Putamen (tissue), 1 donor: ENCODE results near the gene GNA12.
"Not testable (repeated sequence)": the region's sequence is repeated elsewhere in the genome, so short reads cannot be mapped to it uniquely, and the experiment has no call there.

Experiments used
- DNase-seq: peaks from one replicate; pipeline ENCODE4 v3.0.0-alpha.2; 2016; ENCODE audit warnings: low spot score

GNA12 gene

GRCh38 chr7:2728316-2729030, 115.6 kb downstream of the GNA12 start:
- no peak for DNase-seq

- not testable (repeated sequence) for DNase-seq
These were observed 116.9 kb downstream of the GNA12 start for GRCh38 chr7:2727206-2727605.

- DNase-seq: no peak
These were observed 117.6 kb downstream of the GNA12 start for GRCh38 chr7:2726316-2727018.

GRCh38 chr7:2725178-2726105, 118.7 kb downstream of the GNA12 start:
- DNase-seq: no peak

- no peak for DNase-seq
These were observed 119.5 kb downstream of the GNA12 start for GRCh38 chr7:2724453-2725177.

GRCh38 chr7:2724036-2724435, 120.1 kb downstream of the GNA12 start:
- not testable (repeated sequence) for DNase-seq

GRCh38 chr7:2723138-2723850, 120.8 kb downstream of the GNA12 start:
- DNase-seq: no peak

- no peak for DNase-seq
These were observed 121.5 kb downstream of the GNA12 start for GRCh38 chr7:2722591-2722990.

- no peak for DNase-seq
These were observed 122.3 kb downstream of the GNA12 start for GRCh38 chr7:2721842-2722241.

GRCh38 chr7:2720024-2720423, 124.1 kb downstream of the GNA12 start:
- peak; percentile 83 for DNase-seq

GRCh38 chr7:2719007-2719406, 125.1 kb downstream of the GNA12 start:
- no peak for DNase-seq

- DNase-seq: no peak
These were observed 125.7 kb downstream of the GNA12 start for GRCh38 chr7:2718296-2718965.

- no peak for DNase-seq
These were observed 126.5 kb downstream of the GNA12 start for GRCh38 chr7:2717293-2718261.

- no peak for DNase-seq
These were observed 127.2 kb downstream of the GNA12 start for GRCh38 chr7:2716906-2717292.

GRCh38 chr7:2716488-2716887, 127.6 kb downstream of the GNA12 start:
- DNase-seq: no peak

GRCh38 chr7:2715341-2716231, 128.5 kb downstream of the GNA12 start:
- DNase-seq: no peak

- no peak for DNase-seq
These were observed 129.5 kb downstream of the GNA12 start for GRCh38 chr7:2714636-2715035.

GRCh38 chr7:2713978-2714377, 130.1 kb downstream of the GNA12 start:
- no peak for DNase-seq
